ENCODE data around the gene SAMD11. TPM values are rescaled to one million over a fixed set of nuclear protein-coding genes. Genes with fewer than 3 reads are reported as not detected.
A peak's percentile ranks its signal among the peaks of the same experiment; 100 is the strongest.

The SAMD11 gene
- polyA plus RNA-seq, 6 donors from 2014 or later = 0.19 to 0.40 TPM; not detected in 4

DNA sequence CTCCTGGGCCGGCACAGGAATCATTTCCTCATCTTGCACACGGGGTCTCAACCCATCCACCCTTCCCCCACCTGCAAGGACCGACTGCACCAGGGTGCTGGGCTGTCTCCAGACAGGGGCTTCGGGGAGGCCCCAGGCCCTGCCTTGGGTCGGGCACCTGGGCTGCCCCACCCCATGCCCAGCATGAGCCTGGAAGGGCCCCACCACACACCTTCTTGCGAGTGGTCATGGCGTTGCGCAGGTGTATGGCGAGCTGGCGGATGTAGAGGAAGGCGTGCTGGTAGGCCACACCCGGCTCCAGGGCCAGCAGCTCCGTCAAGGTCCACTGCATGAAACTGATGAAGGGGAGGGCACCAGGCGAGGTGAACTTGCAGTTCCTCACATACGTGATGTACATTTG is 28.5 kb downstream of the SAMD11 start:
- ATAC-seq (ENCODE audit: low read depth in 2 of 2) (no peak), DNase-seq (no peak)
- Mint-ChIP-seq H3K27ac (peak overlapping the region in 1 of 6 donors; percentile 13), H3K4me1 (peaks cover 16 to 19% (median 18%) of the 10 kb centered on the region in 3 donors), H3K4me3 (no peak overlapping the region), H3K9me3 (no peaks in the 10 kb centered on the region), H3K27me3 (no peaks in the 10 kb centered on the region), H3K36me3 (peaks cover 14 to 30% of the 10 kb centered on the region in 2 donors)

DNA sequence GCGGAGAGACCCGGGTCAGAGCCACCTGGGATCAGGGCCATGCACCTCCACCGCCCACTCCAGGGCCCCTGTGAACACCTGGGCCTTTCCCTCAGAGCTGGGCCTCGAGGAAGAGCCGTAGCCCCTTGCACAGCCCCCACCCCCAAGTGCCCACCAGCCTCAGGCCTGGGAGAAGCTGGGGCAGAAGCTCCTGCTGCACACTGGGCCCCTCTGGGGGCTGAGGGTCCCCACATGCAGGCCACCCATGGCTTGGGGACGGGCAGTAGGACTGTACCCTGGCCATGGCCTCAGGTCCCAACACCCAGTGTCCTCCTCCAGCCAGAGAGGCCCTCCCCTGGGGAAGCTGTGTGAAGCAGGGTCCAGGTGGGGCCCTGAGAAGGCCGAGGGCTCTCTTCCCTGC is 28.9 kb downstream of the SAMD11 start:
- DNase-seq (no peak), ATAC-seq (ENCODE audit: low read depth in 2 of 2) (no peak)
- Mint-ChIP-seq H3K27ac (no peak overlapping the region), H3K9me3 (no peaks in the 10 kb centered on the region), H3K4me1 (peaks cover 19 to 24% (median 22%) of the 10 kb centered on the region in 3 donors), H3K27me3 (no peaks in the 10 kb centered on the region), H3K36me3 (peaks cover 14 to 32% of the 10 kb centered on the region in 2 donors), H3K4me3 (no peak overlapping the region)

DNA sequence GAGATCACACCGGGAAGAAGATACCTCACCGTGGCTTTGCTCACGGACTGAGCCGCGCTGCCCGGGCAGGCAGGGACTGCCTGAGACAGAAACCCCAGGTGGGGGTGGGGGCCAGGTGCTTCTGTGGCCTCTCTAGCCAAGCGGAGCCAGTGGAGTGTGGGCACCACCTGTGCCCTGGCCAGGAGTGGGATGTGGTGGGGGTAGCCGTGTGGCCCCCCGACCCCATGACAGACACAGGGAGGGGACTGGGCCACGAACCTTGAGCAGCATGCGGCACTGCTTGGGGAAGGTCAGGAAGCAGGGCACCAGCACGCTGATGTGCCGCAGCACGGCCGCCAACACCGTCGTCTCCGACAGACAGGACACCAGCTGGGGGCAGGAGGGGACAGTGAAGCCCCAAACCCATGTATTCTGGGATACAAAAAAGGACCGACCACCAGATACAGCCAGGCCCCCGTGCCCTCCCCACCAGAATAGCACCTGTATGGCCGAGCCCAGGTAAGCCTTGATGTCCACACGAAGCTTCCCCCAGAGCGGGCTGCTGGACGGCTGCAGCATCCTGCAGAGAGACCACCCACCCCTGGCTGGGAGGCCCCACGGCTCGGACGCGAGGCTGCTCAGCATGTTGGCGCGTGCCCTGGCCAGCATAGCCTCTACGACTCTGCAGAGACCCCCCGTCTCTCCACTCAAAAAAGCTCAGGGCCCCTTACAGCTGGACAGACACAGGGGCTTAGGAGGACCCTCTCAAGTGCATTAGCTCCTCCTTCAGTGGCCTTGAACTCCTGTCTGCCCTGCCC is 30.0 kb downstream of the SAMD11 start:
- no peak for ATAC-seq (ENCODE audit: low read depth in 2 of 2)
- no peak overlapping the region for H3K27ac Mint-ChIP-seq
- no peaks in the 10 kb centered on the region for H3K9me3 Mint-ChIP-seq
- H3K4me3 Mint-ChIP-seq = peak overlapping the region in 1 of 8 donors; percentile 27
- no peaks in the 10 kb centered on the region for H3K27me3 Mint-ChIP-seq
- peaks cover 14 to 35% of the 10 kb centered on the region in 2 donors for H3K36me3 Mint-ChIP-seq
- no peak for DNase-seq
- H3K4me1 Mint-ChIP-seq = peaks cover 27 to 31% (median 28%) of the 10 kb centered on the region in 3 donors

DNA sequence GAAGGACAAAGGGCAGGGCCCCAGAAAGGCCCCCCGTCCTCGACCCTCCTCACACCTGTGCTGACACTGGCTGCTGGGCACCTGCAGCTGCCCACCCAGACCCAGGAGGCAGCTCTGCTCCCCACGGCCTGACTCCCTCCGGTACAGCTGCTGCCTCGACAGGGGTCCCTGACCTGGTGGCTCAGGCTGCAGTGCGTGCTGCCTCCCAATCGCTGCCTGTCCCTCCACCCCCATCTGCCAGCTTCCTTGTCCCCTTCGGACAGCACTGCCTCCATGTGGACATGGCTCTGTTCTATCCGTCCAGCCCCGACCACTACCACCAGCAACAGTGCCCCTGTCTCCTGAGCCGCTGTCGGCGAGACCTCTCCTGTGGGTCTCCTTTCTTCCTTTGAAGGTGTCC is 31.2 kb downstream of the SAMD11 start:
- H3K4me3 Mint-ChIP-seq = peak overlapping the region in 2 of 8 donors; percentile 27 to 57
- ATAC-seq (ENCODE audit: low read depth in 2 of 2) (no peak), DNase-seq (no peak)
- no peaks in the 10 kb centered on the region for H3K27me3 Mint-ChIP-seq
- H3K27ac Mint-ChIP-seq = peak overlapping the region in 1 of 6 donors; percentile 6
- peaks cover 6 to 23% of the 10 kb centered on the region in 2 donors for H3K36me3 Mint-ChIP-seq
- no peaks in the 10 kb centered on the region for H3K9me3 Mint-ChIP-seq
- peaks cover 28 to 31% (median 28%) of the 10 kb centered on the region in 3 donors for H3K4me1 Mint-ChIP-seq

DNA sequence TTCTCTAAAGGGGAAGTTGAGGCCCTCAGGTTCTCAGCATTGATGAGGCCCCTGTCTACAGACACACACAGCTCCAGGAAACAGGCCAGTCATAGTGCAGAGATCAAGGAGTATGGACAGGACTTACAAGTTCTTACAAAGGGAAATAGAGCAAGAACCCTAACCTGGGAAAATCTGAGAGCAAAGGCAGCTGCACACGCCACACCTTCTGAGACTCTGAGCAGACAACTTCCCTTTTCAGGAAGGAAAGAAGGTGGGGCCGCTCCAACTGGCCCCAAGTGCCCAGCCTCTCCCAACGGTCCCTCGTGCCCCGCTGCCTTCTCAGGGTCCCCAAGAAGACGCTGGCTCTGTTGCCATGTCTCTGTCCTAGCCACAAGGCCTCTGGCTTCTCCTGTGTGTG is 31.8 kb downstream of the SAMD11 start:
- DNase-seq (no peak), ATAC-seq (ENCODE audit: low read depth in 2 of 2) (no peak)
- H3K27me3 Mint-ChIP-seq = no peaks in the 10 kb centered on the region
- peaks cover under 1 to 23% of the 10 kb centered on the region in 2 donors for H3K36me3 Mint-ChIP-seq
- no peaks in the 10 kb centered on the region for H3K9me3 Mint-ChIP-seq
- H3K4me3 Mint-ChIP-seq = peak overlapping the region in 3 of 8 donors; percentile 57 to 78 (median 59)
- peak overlapping the region in 1 of 6 donors; percentile 6 for H3K27ac Mint-ChIP-seq
- peaks cover 28 to 35% (median 28%) of the 10 kb centered on the region in 3 donors for H3K4me1 Mint-ChIP-seq

DNA sequence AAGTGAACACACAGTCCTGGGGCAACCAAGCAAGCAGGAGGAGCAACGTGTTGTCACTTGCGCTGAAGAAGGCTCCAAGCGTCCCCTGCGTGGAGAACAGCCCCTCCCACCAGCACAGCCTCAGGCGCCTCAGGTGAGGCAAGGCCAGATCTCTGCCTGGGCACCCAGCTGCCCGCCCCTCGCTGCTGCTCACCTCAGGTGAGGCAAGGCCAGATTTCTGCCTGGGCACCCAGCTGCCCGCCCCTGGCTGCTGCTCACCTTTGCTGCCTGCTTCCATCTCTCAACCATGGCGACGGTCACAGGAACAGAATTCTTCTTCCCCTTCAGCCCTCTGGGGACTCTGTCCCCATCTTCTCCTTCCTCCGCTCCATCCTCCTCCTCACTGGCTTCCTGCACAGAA is 32.9 kb downstream of the SAMD11 start:
- Mint-ChIP-seq H3K4me1 (peaks cover 23 to 31% (median 23%) of the 10 kb centered on the region in 3 donors), H3K27ac (no peak overlapping the region), H3K4me3 (peak overlapping the region in 2 of 8 donors; percentile 54 to 78), H3K9me3 (no peaks in the 10 kb centered on the region), H3K36me3 (peaks cover 0 to 16% of the 10 kb centered on the region in 2 donors), H3K27me3 (no peaks in the 10 kb centered on the region)
- DNase-seq (no peak), ATAC-seq (ENCODE audit: low read depth in 2 of 2) (no peak)

DNA sequence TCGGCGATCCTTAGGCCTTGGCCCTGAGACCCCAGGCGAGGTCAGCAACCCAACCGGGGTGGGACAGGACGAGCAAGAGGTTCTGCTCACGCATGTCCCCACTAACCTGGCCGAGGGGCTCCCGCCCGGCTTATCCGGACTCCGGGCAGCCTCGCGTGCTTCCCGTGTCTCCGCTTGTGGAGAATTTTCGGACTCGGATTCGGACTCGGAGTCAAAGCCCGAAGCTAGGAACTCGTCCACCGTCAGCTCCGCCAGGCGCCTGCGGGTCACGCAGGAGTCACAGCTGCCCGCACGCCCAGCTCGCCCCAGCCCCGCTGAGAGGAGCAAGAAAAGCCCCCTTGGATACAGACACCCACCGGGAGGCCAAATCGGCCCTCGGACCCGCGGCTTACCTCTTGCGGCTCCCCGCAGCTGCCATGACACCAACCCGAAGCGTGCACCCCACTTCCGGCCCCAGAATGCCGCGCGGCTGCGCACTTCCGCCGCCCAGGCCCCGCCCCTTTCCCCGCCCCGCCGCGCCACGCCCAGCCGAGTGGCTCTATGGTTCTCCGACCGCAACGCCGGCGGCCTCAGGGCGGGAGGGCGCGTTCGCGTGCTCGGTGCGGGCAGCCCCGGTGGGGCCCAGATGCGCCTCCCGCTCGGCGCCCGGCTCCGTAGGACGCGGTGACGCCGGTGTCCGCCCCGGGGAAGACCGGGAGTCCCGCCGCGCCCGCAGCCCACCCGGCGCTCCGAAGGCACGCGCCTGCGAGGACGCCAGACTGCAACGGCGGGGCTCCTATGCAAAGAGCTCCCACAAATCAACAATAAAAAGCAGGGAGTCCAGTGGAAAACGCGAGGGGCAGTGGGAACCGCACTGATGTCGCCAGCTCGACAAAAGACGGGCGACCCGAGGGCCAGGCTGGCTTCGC is 35.4 kb downstream of the SAMD11 start, which contains the start of gene NOC2L:
TSS of gene NOC2L (minus strand) at position 434 of the 908 bp plus-strand sequence. CDS start at position 418, 16 bp downstream.
- H3K4me3 Mint-ChIP-seq = peak within 1 kb of the TSS; percentile 77 to 95 (median 91)
- peaks cover 0 to 14% of the 10 kb centered on the region in 2 donors for H3K36me3 Mint-ChIP-seq
- H3K4me1 Mint-ChIP-seq = peaks cover 23 to 34% (median 26%) of the 10 kb centered on the region in 3 donors
- DNase-seq (peak; percentile 88), ATAC-seq (ENCODE audit: low read depth in 2 of 2) (peak; percentile 84 to 87)
- no peaks in the 10 kb centered on the region for H3K9me3 Mint-ChIP-seq
- no peaks in the 10 kb centered on the region for H3K27me3 Mint-ChIP-seq
- peak within 1 kb of the TSS in 5 of 6 donors; percentile 66 to 92 (median 92) for H3K27ac Mint-ChIP-seq

DNA sequence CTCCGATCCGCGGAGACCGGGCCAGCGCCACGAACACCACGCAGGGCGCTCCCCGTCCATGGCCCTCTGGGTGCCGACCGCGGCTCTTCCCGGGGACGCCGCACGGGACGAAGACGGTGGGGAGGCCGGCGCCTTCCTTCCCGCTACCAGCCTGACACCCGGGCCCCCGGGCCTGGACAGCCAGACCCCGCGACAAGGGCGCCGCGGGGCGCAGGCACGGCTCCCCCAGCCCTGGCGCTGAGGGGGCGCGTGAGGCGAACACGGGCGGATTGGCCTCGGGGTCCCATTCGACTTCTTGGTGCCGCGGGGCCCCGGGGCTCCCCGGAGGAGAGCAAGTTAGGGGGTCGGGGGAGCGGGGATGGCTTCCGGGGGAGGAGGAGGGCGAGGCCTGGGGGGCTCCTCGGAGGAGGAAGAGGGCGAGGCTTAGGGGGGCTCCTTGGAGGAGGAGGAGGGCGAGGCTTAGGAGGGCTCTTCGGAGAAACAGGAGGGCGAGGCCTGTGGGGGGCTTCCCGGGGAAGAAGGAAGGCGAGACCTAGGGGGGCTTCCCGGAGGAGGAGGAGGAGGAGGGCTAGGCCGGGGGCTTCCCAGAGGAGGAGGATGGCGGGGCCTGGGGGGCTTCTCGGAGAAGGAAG is 36.1 kb downstream of the SAMD11 start:
- peak overlapping the region in 3 of 6 donors; percentile 34 to 81 (median 65) for H3K27ac Mint-ChIP-seq

DNA sequence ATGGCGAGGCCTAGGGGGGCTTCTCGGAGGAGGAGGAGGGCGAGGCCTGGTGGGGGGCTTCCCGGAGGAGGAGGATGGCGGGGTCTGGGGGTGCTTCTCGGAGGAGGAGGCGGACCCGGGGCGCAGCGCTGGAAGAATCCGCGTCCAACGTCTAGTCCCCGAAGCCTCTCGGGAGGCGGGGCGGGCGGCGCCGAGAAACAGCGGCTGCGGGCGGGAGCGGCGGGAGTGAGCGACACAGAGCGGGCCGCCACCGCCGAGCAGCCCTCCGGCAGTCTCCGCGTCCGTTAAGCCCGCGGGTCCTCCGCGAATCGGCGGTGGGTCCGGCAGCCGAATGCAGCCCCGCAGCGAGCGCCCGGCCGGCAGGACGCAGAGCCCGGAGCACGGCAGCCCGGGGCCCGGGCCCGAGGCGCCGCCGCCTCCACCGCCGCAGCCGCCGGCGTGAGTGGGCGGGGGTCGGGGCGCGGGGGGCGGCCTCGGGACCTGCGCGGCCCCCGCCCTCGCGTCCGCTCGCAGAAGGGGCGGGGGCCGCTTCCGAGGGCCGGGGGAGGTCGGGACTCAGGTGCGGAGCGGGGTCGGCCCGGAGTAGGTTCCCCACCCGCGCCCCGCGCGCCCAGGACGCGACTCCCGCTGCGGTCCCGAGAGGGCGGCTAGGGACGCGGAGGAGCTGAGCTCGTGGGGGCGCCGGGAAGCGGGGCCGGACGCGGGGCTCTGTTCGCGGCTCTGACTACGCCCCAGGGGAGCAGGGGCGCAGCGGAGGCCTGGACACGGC is 36.8 kb downstream of the SAMD11 start, which contains the start of gene KLHL17:
TSS of gene KLHL17 (plus strand) at position 222 of the 769 bp plus-strand sequence. CDS start at position 332, 110 bp downstream.
- Mint-ChIP-seq H3K27me3 (no peaks in the 10 kb centered on the region), H3K9me3 (no peaks in the 10 kb centered on the region), H3K4me3 (peak within 1 kb of the TSS; percentile 77 to 95 (median 91)), H3K27ac (peak within 1 kb of the TSS in 4 of 6 donors; percentile 34 to 81 (median 57)), H3K36me3 (peaks cover 0 to 6% of the 10 kb centered on the region in 2 donors), H3K4me1 (peaks cover 17 to 31% (median 19%) of the 10 kb centered on the region in 3 donors)
- peak; percentile 71 for DNase-seq
- peak; percentile 56 to 57 for ATAC-seq (ENCODE audit: low read depth in 2 of 2)

More for the DNA sequence above, 36.1 kb downstream of the SAMD11 start:
- H3K4me1 Mint-ChIP-seq = peaks cover 23 to 34% (median 26%) of the 10 kb centered on the region in 3 donors
- H3K27me3 Mint-ChIP-seq = no peaks in the 10 kb centered on the region
- H3K4me3 Mint-ChIP-seq = peak overlapping the region; percentile 77 to 95 (median 90)
- DNase-seq (no peak), ATAC-seq (ENCODE audit: low read depth in 2 of 2) (no peak)
- no peaks in the 10 kb centered on the region for H3K9me3 Mint-ChIP-seq
- H3K36me3 Mint-ChIP-seq = peaks cover 0 to 13% of the 10 kb centered on the region in 2 donors

DNA sequence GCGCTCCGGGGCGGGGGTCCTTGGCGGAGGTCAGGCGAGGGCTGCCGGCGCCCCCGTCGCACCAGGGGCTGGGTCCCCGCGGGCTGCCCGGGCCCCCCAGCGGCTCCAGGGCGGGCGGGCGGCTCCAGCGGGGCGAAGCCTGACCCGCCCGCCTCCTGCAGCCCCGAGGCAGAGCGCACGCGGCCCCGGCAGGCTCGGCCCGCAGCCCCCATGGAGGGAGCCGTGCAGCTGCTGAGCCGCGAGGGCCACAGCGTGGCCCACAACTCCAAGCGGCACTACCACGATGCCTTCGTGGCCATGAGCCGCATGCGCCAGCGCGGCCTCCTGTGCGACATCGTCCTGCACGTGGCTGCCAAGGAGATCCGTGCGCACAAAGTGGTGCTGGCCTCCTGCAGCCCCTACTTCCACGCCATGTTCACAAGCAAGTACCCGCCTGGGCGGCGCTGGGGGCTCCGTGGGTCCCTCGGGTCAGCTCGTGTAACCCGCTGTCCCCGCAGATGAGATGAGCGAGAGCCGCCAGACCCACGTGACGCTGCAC is 37.5 kb downstream of the SAMD11 start:
- H3K27me3 Mint-ChIP-seq = no peaks in the 10 kb centered on the region

DNA sequence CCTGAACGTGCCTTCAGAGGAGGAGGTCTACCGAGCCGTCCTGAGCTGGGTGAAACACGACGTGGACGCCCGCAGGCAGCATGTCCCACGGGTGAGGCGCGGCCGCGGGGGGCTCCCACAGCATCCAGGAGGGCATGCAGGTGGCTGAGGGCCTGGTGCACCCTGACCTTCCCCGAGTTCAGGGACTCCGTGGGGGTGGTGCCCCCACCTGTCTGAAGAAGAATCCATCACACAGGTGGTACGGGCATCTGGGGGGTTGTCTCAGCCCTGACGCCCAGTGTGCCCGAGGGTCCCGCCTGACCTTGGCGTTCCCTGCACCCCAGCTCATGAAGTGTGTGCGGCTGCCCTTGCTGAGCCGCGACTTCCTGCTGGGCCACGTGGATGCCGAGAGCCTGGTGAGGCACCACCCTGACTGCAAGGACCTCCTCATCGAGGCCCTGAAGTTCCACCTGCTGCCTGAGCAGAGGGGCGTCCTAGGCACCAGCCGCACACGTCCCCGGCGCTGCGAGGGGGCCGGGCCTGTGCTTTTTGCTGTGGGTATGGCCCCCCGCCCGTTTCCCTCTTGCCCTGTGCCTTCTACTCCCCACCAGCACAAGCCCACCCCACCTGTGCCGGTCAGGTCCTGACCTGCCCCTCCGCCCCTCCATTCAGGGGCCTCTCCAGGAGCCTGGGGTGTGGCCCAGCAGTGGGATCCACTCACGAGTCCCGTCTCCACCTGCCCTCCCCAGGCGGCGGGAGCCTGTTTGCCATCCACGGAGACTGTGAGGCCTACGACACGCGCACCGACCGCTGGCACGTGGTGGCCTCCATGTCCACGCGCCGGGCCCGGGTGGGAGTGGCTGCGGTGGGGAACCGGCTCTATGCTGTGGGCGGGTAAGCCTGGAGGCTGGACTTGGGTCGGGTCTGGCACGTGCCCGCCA is 38.9 kb downstream of the SAMD11 start:
- ATAC-seq (ENCODE audit: low read depth in 2 of 2) (no peak), DNase-seq (no peak)
- Mint-ChIP-seq H3K27me3 (no peaks in the 10 kb centered on the region), H3K4me1 (peaks cover 8 to 16% (median 8%) of the 10 kb centered on the region in 3 donors), H3K9me3 (no peaks in the 10 kb centered on the region), H3K27ac (peak overlapping the region in 2 of 6 donors; percentile 33), H3K4me3 (peak overlapping the region in 7 of 8 donors; percentile 25 to 86 (median 77)), H3K36me3 (peaks cover 0 to 2% of the 10 kb centered on the region in 2 donors)

More for the DNA sequence above, 37.5 kb downstream of the SAMD11 start:
- Mint-ChIP-seq H3K9me3 (no peaks in the 10 kb centered on the region), H3K36me3 (peaks cover 0 to 5% of the 10 kb centered on the region in 2 donors), H3K4me1 (peaks cover 12 to 26% (median 19%) of the 10 kb centered on the region in 3 donors), H3K27ac (peak overlapping the region in 1 of 6 donors; percentile 12), H3K4me3 (peak overlapping the region; percentile 56 to 82 (median 76))
- no peak for ATAC-seq (ENCODE audit: low read depth in 2 of 2)
- DNase-seq = no peak
